HFFc6 (cell line): Measurements from ENCODE around the gene SLC38A3. TPM values are rescaled to one million over a fixed set of nuclear protein-coding genes. Genes with fewer than 3 reads are reported as not detected.
"Not testable (repeated sequence)": the region's sequence is repeated elsewhere in the genome, so short reads cannot be mapped to it uniquely, and the experiment has no call there.

Source experiments
- DNase-seq: peaks from one replicate; pipeline ENCODE4 v3.0.0-alpha.2; 2018
- H3K27ac Mint-ChIP-seq: 2 replicates; pipeline ENCODE4 v1.8.0; 2020; ENCODE audit warnings: mild to moderate bottlenecking, mixed read lengths
- H3K27me3 Mint-ChIP-seq: 2 replicates; pipeline ENCODE4 v1.8.0; 2021; ENCODE audit warnings: mild to moderate bottlenecking, moderate library complexity, mixed read lengths; ENCODE audit not compliant: insufficient read depth
- H3K36me3 Mint-ChIP-seq: 2 replicates; pipeline ENCODE4 v1.8.0; 2021; ENCODE audit warnings: low read depth, mixed read lengths
- H3K4me1 Mint-ChIP-seq: 2 replicates; pipeline ENCODE4 v1.8.0; 2020; ENCODE audit warnings: low read depth, mixed read lengths
- H3K4me3 Mint-ChIP-seq: 2 replicates; pipeline ENCODE4 v1.8.0; 2020; ENCODE audit warnings: mild to moderate bottlenecking, moderate library complexity, mixed read lengths
- H3K9me3 Mint-ChIP-seq: 2 replicates; pipeline ENCODE4 v1.8.0; 2020; ENCODE audit warnings: mild to moderate bottlenecking, mixed read lengths
- total RNA-seq, 6 experiments: library from RNA; stranded (reverse); fragmentation: NEBNext Ultra II Directional; extraction: Animal tissue kit (Norgen Biotek cat#: 25700); gene quantifications; 2 replicates in 1 of 6; 3 replicates in 5 of 6; pipeline ENCODE4 v1.2.3, GENCODE V29; 2021
- TF ChIP-seq, protein P1 (sequence below): fragments of 200-600 bp; sonication (generic); IDR thresholded peaks from 2 replicates; pipeline ENCODE4 v1.5.0; 2021; ENCODE audit warnings: antibody characterized with exemption, mild to moderate bottlenecking

The SLC38A3 gene
- total RNA-seq, 6 experiments from 2014 or later = 0.16 to 0.24 TPM; not detected in 4

DNA sequence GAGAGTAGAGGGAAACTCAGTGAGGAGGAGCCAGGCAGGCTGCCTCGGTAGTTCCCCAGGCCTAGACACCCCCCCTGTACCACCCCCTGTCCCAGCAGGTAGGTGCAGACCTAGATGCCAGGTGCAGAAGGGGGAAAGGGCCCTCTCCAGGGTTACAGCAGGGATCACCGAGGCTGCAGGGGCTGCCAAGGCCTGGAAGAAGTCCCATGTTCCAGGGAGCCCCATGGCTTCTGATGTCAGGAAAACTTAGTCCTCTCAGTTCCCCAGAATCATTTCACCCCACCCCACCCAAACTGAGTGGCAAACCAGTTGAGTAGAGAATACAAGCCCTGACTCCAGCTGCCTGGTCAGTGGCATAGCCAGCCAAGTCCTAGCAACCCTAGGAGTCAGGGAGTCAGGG, 56.4 kb downstream of the SLC38A3 start:
- Mint-ChIP-seq H3K4me3 (no peak overlapping the region), H3K4me1 (peaks cover 37% of the 10 kb centered on the region)

DNA sequence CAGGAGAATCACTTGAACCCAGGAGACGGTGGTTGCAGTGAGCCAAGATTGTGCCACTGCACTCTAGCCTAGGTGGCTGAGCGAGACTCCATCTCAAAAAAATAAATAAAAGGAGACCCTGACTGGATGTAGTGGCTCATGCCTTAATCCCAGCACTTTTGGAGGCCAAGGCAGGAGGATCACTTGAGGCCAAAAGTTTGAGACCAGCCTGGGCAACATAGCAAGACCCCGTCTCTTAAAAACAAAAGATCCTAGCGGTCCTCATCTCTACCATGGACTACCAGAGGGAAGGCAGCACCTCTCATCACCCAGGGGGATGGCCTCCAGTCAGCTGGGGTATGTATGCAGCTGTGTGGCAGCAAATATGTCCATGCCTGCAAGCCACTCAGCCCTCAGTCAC, 57.1 kb downstream of the SLC38A3 start:
- not testable (repeated sequence) for DNase-seq, H3K4me3 Mint-ChIP-seq, H3K36me3 Mint-ChIP-seq, H3K27me3 Mint-ChIP-seq, H3K9me3 Mint-ChIP-seq
- H3K27ac Mint-ChIP-seq = peak overlapping the region; percentile 90
- H3K4me1 Mint-ChIP-seq = peaks cover 37% of the 10 kb centered on the region

More for the DNA sequence above, 56.4 kb downstream of the SLC38A3 start:
- Mint-ChIP-seq H3K9me3 (no peaks in the 10 kb centered on the region), H3K27me3 (peaks cover 7% of the 10 kb centered on the region), H3K27ac (peak overlapping the region; percentile 54), H3K36me3 (peaks cover 5% of the 10 kb centered on the region)
- DNase-seq = no peak
- TF ChIP-seq, protein P1, sequence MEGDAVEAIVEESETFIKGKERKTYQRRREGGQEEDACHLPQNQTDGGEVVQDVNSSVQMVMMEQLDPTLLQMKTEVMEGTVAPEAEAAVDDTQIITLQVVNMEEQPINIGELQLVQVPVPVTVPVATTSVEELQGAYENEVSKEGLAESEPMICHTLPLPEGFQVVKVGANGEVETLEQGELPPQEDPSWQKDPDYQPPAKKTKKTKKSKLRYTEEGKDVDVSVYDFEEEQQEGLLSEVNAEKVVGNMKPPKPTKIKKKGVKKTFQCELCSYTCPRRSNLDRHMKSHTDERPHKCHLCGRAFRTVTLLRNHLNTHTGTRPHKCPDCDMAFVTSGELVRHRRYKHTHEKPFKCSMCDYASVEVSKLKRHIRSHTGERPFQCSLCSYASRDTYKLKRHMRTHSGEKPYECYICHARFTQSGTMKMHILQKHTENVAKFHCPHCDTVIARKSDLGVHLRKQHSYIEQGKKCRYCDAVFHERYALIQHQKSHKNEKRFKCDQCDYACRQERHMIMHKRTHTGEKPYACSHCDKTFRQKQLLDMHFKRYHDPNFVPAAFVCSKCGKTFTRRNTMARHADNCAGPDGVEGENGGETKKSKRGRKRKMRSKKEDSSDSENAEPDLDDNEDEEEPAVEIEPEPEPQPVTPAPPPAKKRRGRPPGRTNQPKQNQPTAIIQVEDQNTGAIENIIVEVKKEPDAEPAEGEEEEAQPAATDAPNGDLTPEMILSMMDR = no peak

DNA sequence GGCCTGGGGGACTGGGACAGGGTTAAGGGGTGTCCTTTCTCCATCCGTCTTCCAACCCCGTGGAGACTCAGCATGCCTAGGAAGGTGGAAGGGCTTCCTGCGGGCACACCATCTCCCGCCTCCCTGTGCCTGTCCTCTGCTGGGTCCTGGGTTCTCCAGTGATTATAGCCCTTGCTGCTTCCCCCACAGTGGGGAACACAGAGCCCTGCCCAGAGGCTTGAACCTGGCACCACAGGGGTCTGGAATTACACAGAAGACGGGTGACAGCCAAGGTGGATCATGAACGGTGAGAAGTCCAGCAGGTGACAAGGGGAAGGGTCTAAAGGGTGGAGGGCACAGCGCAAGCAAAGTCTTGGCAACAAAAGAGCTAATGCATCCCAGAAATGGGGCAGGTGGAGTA, 57.7 kb downstream of the SLC38A3 start:
- Mint-ChIP-seq H3K27ac (peak overlapping the region; percentile 90), H3K27me3 (peaks cover 8% of the 10 kb centered on the region), H3K9me3 (no peaks in the 10 kb centered on the region), H3K4me1 (peaks cover 43% of the 10 kb centered on the region), H3K4me3 (no peak overlapping the region), H3K36me3 (no peaks in the 10 kb centered on the region)
- TF ChIP-seq, protein P1 = no peak
- no peak for DNase-seq

DNA sequence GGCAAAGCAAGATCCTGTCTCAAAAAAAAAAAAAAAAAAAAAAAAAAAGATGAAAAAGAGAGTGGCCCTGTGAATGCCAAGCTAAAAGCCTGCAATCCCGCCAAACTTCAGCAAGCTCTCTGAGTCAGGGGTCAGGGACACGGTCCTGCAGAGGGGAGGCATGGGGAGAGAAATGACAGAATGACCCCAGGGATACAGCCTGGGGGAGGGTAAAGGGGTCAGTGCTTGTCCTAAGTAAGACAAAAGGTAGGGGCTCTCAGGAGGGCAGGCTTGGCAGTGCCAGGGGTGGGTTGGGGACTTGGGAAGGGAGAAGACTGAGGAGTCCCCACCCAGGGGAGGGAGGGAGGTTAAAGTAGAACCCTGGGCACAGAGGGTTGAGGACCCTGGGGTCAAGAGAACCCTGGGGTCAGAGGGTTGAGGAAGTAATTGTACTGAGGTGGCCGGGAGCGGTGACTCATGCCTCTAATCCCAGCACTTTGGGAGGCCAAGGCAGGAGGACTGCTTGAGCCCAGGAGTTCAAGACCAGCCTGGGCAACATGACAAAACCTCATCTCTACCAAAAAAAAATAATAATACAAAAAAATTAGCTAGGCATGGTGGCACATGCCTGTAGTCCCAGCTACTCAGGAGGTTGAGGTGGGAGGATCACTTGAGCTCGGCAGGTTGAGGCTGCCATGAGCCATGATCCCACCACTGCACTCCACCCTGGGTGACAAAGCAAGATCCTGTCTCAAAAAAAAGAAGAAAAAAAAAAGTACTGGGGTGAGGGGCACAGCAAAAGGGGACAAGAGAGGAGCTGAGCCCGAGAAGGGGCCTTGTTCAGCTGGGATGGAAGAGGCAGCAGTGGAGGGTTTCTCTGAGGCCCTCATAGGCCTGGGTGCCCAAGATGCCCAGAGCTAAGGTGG, 58.7 kb downstream of the SLC38A3 start:
- H3K9me3 Mint-ChIP-seq = no peaks in the 10 kb centered on the region
- no peak for DNase-seq
- TF ChIP-seq, protein P1 = no peak
- H3K27me3 Mint-ChIP-seq = peaks cover 12% of the 10 kb centered on the region
- H3K4me1 Mint-ChIP-seq = peaks cover 52% of the 10 kb centered on the region
- H3K4me3 Mint-ChIP-seq = peak overlapping the region; percentile 12; the same call in 1 of the 2 replicates
- H3K27ac Mint-ChIP-seq = peak overlapping the region; percentile 90
- H3K36me3 Mint-ChIP-seq = no peaks in the 10 kb centered on the region

DNA sequence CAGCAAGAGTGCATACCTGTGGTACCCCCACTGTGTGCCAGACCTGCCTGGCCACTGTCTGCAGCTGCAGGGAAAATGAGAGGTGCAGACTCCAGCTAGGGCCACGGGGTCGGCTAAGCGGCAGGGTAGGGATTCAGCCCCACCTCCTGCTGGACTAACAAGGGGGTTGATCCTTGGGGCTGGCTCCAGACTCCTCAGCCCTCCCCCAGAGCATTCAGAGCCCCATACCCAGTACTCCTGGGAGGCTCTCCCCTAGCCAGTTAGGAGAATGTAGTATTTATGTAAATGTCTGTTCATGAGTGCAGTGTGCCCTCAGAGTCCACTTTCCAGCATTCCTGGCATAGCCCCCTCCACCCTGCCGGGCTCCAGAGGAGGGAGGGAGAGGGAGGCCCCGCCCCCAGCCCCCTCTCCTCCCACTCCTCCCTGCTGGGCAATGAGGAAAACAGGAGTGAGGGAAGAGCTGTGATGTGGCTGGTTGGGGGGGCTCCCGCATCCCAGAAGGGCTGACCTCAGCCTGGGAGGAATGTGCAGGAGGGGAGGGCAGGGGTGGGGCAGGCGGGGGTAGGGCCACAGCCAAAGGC, 59.4 kb downstream of the SLC38A3 start:
- peaks cover 12% of the 10 kb centered on the region for H3K27me3 Mint-ChIP-seq
- H3K27ac Mint-ChIP-seq = peak overlapping the region; percentile 90
- H3K9me3 Mint-ChIP-seq = no peaks in the 10 kb centered on the region
- no peaks in the 10 kb centered on the region for H3K36me3 Mint-ChIP-seq
- peaks cover 58% of the 10 kb centered on the region for H3K4me1 Mint-ChIP-seq
- H3K4me3 Mint-ChIP-seq = peak overlapping the region; percentile 12; the same call in 1 of the 2 replicates
- DNase-seq = peak; percentile 82
- TF ChIP-seq, protein P1 = peak; percentile 20

DNA sequence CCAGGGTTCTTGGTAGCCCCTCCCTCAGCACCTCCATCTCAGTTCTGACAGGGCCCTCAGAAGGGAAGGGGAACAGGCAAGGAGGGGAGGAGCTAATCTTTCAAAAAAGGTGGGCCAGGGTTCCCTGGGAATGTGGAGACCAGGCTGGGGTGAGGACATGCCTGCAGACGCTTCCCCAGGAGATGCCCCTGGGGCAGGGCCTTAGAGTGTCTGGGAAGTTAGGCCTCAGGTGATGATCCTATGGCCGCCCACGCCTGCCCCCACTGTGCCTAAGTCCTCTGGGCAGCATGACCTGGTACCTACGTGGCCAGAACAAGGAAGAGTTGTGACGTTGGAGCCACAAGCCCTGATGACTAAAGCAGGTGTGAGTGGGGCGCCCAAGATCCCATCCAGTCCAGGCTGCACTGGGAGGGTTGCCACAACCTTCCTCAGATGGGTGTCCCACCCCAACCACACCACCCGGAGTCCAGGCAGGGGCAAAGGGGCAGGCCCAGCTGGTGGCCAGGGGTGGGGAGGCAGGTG, 60.0 kb downstream of the SLC38A3 start:
- TF ChIP-seq, protein P1 = no peak
- Mint-ChIP-seq H3K27me3 (peaks cover 12% of the 10 kb centered on the region), H3K36me3 (no peaks in the 10 kb centered on the region), H3K27ac (peak overlapping the region; percentile 90), H3K9me3 (no peaks in the 10 kb centered on the region), H3K4me1 (peaks cover 60% of the 10 kb centered on the region), H3K4me3 (peak overlapping the region; percentile 42; the same call in 1 of the 2 replicates)
- peak; percentile 15 for DNase-seq
